Lower leg skin (tissue), 3 donors: ENCODE data around the gene CYP26B1.

Source experiments
- CTCF ChIP-seq, 3 donors: fragments of 450-650 bp; IDR thresholded peaks; one replicate each; pipeline ENCODE4 v1.5.1; 2016; ENCODE audit warnings: antibody characterized with exemption in 3 of 3, mild to moderate bottlenecking in 3 of 3, moderate library complexity in 2 of 3
- POLR2A ChIP-seq, 2 donors: fragments of 450-650 bp; IDR thresholded peaks; one replicate each; pipeline ENCODE4 v1.6.1; 2016 to 2017; ENCODE audit warnings: antibody characterized with exemption in 2 of 2, mild to moderate bottlenecking in 1 of 2, moderate library complexity in 1 of 2

- no peak for TF ChIP-seq CTCF (IDR thresholded peaks at IDR 0.05)
- no peak for TF ChIP-seq POLR2A (IDR thresholded peaks at IDR 0.05)
Measured at GRCh38 chr2:72089537-72089936, 58.1 kb downstream of the CYP26B1 start.
